ENCODE measurements around the gene SRRM3.
"Not testable (repeated sequence)": the region's sequence is repeated elsewhere in the genome, so short reads cannot be mapped to it uniquely, and the experiment has no call there.

The SRRM3 gene

DNA sequence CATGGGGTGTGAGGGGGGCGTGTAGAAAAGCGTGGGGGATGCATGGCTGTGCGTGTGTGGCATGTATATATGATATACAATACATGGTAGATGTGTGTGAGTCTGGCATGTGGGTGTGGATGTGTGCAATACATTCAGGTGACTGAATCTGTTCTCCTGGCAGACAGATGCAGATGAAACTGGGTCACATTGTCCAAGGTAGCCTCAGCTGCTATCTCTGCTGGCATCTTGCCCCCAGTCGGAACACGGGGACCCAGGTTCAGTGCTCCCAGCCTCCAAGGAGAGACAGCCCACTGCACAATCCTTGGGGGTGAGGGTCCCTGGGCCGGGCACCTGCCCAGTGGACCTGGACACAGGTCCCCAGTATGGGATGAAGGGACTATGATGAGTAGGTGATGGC, 12.4 kb upstream of the SRRM3 start:
- DNase-seq (ENCODE audit: low read depth): no peak

DNA sequence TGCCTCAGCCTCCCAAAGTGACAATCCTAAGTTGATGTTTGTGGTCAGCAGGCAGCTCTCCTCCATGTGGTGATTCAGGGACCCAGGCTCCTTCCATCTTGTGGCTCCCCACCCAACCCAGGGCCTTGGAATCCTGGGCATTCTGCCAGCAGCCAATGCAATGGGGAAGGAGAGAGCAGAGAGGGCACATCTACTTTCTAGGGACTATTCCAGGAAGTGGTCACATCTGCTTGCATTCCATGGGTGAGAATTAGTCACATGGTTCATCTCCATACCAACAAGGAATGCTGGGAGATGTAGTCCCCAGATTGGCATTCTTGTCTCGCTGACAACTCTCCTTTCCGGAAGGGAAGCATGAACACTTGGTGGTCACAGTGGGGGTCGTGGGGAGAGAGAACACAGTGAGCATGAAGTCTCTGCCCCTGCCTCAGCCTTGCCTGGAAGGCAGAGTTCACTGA, 9.9 kb upstream of the SRRM3 start:
- no peak for DNase-seq (ENCODE audit: low read depth)

DNA sequence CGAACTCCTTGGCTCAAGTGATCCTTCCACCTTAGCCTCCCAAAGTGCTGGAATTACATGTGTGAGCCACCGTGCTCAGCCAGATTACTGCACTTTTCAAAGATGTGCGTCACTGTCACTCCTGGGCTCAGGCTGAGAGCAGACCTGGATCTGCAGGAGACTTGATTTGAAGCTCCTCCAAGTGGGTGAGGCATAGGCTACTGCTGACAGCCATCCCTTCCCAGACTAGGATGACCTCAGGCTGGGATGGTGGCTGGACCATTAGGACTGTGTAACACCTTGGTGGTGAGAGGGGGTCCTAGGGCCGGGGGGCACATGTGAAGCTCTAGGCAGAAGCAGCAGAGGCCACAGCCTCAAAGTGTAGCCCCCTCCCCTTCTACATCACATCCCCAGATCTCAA, 8.2 kb upstream of the SRRM3 start:
- DNase-seq (ENCODE audit: low read depth): no peak

DNA sequence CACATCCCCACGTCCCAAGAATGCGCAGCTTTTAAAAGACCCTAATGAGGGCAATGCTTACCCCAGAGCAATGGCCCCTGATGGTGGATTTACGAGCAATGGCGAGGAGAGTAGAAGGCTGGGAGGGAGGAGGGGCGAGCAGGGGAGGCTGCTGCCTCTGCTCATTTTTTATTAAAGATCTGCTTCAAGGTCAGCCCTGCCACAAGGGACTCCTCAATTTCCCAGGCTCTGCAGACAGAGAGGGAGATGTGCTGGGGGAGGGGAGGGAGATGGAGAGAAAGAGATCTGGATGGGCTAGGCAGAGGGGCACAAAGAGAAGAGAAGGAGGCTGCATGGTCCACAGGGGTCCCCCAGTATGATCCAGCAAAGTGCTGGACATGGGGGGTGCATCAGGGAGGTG, 7.8 kb upstream of the SRRM3 start:
- no peak for DNase-seq (ENCODE audit: low read depth)

DNA sequence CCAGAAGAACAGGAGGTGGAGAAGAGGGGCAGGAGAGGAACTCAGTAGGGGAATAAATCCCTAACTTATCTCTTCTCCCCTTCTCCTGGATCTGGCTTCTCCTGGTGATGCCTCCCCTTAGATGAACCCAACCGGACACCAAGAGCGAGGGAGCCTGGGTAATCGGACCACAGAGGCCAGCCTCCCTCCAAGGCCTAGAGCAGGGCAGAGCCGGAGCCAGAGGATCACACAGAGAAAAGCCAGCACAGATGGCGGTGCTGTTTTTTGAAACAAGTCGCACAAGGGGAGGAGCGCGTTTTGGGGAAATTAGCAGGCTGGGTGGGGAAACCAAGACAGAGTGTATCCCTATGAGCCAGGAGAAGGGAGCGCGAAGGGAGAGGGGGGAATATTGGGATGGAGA, 4.9 kb upstream of the SRRM3 start:
- DNase-seq (ENCODE audit: low read depth): no peak

DNA sequence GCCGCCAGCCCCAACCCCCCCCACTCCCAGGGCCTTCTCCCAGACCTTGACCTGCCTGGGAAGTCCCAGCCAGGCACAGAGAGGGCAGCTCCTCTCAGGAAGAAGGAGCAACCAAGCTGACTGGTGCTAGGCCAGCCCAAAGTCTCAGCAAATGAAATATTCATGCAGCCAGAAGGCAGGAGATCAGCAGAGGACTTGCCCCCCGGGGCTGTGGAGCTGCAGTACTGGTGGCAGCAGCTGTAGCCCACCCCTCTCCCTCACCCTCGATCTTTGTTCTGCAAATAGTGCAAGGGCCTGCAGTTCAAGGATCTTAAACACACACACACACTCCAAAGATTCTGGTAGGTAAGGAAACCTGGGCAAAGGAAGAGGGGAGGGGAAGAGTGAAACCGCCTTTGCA, 3.5 kb upstream of the SRRM3 start:
- no peak for DNase-seq (ENCODE audit: low read depth)

DNA sequence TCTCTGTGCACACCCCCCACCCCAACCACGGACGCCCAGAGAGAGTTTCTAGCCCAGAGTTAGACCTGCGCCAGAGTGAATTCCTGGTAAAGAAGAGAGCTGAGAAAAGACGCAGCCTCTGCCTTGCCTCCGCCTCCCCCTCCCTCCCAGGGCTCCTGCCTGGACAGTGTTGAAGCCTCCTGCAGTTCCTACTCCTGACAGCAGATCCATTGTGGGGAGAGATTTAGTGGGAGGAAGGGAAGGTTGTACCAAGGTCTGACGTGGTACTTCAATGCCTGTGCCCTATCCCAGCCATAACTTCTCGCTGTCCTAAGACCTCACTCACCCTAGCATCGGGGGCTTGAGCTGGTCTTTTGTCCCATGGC, 952 bp downstream of the SRRM3 start:
- no peak for DNase-seq (ENCODE audit: low read depth)

DNA sequence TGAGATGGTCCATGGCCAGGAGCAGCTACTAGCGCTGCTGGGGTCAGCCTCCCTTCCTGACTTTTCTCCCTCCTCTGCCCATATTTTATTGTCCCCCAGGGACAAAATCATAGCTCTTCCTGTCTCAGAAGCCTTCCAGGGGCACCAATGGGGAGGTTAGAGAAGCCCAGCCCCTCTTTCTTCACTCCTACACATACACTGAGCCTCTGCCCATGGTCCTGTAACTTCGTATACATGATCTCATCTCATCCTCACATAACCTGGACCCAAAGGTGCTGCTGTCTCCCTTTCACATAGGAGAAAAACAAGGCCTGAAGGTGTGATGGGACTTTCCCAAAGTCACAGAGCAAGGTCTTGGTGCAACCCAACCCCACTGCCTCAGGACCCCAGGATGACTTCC, 2.5 kb downstream of the SRRM3 start:
- DNase-seq (ENCODE audit: low read depth): no peak

DNA sequence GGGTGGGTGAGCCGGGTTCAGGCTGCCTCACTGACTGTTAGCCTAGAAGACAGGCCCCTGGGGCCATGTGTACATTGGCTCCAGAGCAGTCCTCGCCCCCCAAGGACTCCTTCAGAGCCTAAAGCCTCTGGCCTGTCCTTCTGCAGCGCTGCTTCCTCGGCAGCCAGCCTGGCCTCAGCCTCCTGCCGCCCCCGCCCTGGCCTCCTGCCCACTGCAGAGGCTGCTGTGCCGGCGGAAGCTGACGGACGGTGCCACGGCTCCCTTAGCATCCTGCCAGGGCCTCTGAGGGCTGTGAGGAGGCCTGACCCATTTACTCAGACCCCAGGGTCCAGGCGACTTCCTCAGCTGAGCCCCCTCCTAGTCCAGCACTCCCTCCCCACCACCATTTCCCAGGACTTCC, 4.9 kb downstream of the SRRM3 start:
- DNase-seq (ENCODE audit: low read depth): no peak

DNA sequence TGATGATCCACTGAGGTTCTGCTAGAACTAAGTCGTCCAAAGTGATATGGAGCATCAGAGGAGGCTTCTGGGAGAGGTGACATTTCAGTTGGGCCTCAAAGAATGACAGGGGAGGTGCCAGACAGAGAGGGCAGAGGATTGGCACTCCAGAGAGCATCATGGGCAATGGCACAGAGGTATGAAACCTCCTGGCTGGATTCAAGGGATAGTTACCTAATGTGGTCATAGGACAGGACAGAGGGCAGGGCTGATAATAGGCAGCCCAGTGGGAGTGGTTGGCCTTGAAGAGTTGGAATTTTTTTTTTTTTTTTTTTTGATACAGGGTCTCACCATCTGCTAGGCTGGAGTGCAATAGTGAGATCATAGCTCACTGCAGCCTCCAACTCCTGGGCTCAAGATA, 7.6 kb downstream of the SRRM3 start:
- DNase-seq (ENCODE audit: low read depth): no peak

DNA sequence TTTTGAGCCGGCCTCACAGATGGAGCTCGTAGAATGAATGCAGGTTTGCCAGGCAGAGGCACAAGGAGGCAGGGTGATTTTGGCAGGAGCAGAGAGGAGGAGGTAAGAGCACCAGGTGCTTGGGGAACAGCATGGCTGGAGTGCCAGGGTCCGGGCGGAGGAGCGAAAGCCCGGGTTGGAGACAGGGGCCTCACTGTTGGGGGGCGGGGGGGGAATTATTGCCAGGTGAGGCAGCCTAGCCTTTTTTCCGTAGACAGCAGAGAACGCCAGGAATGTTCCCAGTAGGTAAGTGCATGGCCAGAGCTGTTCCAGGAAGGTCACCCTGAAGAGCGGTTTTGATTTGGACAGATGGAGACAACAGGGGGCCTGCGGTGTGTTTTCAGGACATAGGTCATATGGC, 9.5 kb downstream of the SRRM3 start:
- no peak for DNase-seq (ENCODE audit: low read depth)

DNA sequence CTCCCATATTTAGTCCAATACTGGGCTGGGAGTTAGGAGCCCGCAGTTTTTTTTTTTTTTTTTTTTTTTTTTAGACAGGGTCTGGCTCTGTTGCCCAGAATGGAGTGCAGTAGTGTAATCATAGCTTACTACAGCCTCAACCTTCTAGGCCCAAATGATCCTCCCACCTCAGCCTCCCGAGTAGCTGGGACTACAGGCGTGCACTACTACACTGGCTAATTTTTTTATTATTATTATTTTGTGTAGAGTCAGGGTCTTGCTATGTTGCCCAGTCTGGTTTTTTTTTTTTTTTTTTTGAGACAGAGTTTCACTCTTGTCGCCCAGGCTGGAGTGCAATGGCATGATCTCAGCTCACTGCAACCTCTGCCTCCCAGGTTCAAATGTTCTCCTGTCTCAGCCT, 13.7 kb downstream of the SRRM3 start:
- not testable (repeated sequence) for DNase-seq (ENCODE audit: low read depth)

DNA sequence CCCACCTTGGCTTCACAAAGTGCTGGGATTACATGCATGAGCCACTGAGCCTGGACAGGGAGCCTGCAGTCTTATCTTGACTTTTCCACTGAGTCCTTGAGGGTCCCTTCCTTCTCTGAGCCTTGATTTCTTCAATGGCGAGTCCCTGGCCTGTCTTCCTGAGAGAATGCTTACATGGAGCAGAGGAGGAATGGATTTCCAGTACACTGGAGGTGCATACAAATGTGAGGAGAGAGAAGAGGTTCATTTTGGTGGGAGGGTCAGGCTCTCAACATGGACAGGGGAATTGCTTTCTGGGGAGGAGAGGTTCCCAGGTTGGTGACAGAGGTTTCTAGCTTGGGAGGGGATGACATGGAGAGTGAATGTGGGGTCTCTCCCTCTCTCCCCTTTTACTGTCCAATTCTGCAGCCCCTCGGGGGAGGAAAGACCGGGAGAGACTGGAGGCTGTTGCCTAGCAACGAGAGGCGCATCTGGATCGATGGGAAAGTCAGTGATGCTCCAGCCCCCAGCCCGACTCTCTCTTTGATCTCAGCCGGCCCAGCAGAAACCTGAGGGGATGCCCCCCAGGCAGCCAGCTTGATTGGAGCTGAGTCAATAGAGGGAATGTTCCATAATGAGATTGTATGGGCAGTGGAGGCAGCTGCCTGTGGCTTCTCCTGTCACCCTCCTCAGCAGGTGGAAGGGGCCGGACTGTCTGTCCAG, 14.8 kb downstream of the SRRM3 start:
- DNase-seq (ENCODE audit: low read depth): no peak

DNA sequence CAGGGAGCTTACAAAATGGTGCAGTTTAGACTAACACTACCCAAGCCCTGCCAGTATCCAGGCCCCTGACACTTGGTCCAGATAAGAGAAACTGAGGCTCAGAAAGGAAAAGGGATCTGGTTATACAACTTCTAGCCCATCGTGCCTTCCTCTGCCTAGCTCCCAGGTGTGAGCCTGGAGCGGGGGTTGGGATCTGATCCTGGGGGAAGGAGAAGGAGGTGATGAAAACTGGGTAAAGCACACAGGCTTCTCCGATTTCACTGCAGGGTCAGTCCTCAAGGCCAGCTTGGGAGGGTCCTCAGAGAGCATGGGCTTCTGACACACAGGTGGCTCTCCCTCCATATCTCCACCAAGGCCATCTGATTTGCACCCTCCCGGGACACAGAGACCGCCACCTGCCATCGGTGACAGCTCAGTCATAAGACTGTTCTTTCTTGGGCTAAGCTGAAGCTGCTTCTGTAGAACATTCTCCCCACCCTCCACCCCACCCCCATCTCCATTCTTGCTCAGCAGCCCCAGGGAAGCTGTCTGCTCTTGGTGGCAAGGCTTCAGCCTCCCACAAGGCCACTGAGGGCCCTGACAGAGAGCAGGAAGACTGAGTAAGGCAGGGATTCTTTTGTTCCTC, 16.4 kb downstream of the SRRM3 start:
- DNase-seq (ENCODE audit: low read depth): no peak

DNA sequence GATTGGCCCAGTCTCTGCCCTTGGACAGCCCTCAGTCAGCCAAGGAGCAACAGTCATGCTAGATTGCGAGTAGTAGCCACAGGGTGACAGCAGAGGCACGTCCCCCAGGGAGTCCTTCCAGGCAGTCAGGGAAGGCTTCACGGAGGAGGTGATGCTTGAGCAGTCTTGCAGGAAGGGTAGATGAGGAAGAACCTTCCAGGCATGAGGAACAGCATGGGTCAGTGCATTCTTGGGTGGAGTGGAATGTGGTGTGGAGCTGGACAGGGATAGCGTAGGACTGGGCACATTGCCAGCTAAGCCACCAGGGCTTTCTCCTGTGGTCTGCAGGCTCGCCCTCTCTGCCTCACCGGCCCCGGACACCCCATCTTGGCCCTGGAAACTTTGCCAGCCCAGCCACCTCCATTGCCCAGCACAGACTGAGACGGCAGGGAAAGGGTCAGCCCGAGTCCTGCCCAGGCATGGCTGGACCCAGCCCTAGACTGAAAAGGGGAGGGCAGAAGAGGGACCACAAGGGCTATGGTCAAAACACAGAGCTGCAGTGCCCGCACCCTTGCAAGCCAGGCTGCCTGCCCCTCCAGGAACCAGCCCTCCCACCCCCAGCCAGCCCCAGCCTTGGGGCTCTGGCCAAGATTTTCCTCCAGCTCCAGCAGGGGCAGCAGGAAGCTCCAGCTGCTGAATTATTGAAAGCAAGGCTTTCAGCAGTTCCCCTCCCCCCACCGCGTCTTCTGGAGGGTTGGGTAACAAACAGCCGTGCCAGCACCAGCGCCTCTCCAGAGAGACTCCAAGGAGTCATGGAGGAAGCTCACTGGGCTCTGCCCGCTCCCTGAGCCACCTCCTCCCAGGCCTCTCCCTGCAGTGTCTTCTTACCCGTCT, 18.7 kb downstream of the SRRM3 start:
- DNase-seq (ENCODE audit: low read depth): no peak

DNA sequence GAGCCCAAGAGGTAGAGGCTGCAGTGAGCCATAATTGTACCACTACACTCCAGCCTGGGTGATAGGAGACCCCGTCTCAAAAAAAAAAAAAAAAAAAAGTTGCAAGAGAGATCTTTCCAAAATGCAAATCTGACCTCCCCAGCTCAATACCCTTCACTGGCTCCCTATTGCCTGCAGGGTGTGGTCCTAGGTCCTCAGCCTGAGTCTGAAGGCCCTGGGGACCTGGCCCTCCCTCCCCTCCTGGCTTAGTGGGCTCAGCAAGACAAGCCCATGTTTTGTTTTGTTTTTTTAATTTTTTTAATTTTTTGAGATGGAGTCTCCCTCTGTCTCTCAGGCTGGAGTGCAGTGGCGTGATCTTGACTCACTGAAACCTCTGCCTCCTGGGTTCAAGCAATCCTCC, 20.6 kb downstream of the SRRM3 start:
- no peak for DNase-seq (ENCODE audit: low read depth)

DNA sequence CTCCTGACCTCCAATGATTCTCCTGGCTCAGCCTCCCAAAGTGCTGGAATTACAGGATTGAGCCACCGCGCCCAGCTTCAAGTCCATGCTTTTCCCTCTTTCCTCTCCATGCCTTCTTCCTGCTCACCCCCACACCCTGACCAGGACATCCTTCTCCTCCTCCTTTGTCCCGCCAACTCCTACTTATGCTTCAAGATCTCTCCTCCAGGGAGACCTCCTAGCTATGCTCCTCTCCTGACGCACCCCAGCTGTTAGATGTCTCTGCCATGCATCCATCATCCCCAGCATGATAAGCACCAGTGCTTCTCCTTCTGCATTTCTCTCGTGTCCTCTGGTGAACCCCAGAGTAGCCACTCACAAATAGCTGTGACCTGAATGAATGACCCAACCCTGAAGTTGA, 21.1 kb downstream of the SRRM3 start:
- DNase-seq (ENCODE audit: low read depth): no peak

DNA sequence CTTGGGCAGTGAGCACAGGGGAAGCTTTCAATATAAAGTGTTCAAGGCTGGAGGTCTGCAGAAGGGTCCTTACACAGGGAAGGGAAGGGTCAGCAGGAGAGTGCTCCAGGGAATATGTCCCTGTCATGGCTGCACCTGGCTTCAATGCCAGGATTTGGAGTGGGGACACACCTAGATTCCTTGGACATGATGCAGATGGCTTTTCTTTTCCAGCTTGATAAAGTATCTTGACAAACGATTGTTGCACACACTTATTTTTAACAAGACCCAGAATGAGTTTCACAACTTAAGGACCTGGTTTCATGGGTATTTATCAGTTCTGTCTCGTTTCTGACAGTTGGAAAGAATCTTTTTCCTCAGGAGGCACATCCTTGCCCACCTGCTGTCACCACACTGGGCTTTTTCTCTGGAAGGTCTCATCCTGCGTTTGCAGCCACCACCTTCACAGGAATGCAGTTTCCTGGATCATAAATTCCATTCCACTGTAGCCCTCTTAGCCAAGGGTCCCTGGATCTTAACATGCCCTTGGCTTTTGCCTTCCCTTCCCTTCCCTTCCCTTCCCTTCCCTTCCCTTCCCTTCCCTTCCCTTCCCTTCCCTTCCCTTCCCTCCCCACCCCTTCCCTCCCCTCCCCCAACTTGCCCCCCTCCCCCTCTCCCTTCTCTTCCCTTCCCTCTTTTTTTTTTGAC, 21.7 kb downstream of the SRRM3 start:
- no peak for DNase-seq (ENCODE audit: low read depth)

DNA sequence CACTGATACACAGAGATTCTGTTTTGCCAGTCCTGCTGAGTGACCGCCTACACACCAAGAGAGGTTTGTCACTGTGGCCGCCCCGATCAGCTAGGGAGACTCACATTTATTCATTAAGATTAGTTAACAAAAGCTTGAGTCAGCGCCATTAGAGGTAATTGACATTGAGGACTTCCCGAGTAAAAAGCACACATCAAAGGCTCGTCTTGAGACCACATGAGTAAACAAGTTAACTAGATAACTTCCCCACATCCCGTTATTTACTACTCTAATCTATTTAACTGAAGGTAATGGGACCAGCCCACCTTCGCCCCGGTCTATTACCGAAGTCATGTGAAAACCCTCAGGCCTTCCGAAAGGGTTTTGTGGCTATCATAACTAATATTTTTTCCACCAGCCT, 23.0 kb downstream of the SRRM3 start:
- no peak for DNase-seq (ENCODE audit: low read depth)

DNA sequence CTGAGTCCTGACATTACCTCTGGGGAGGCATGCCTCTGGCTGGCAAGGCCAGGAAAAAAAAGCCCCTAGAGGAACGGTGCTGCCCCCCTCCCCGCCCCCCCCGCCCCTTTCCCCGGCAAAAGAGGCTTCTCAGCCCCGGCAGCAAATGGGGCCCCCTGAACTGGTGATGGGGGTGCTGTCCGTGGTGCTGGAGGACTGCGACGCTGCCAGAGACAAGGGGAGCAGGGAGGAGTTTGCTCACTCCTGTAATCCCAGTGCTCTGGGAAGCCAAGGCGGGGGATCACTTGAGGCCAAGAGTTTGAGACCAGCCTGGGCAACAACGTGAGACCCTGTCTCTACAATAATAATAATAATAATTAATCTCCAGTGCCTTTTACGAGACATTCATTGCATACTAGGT, 23.7 kb downstream of the SRRM3 start:
- no peak for DNase-seq (ENCODE audit: low read depth)

DNA sequence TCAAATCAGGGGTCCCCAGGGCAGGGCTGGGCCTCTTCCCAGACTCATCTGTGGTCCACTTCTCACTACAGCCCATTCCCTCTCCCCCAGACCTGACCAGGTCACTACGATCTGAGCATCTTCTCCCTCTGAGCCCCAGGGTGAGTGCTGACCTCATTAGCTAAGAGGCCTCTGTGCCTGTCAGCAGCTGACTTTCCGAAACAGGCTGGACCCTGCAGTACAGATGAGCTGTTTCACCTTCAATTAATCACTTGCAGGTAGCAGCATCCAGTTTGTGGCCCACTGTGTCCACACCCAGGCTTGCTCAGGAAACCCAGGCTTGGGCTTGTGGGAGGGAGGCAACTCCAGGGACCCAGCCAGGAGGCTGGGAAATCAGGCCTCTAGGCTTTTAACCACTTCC, 24.3 kb downstream of the SRRM3 start:
- DNase-seq (ENCODE audit: low read depth): no peak

DNA sequence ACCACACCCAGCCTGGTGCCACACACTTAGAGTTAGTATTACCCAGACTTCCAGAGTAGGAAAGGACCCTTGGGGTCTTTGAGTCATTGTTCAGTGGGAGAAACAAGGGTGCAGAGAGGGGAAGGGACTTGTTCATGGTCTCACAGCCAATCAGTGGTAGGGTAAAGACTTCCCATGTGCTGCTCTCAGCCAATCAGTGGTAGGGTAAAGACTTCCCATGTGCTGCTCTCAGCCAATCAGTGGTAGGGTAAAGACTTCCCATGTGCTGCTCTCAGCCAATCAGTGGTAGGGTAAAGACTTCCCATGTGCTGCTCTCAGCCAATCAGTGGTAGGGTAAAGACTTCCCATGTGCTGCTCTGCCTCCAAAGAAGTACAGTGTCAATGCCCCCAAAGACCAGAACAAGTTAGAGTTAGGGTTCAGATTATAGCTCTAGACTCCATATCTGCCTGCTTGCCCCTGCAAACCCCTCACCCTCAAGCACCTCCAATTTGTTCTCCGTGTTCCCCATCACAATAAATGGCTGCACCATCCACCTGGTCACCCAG, 25.3 kb downstream of the SRRM3 start:
- not testable (repeated sequence) for DNase-seq (ENCODE audit: low read depth)
